Measurements from ENCODE around the gene DYNLT4.

- TF ChIP-seq EZH2phosphoT487 (IDR thresholded peaks at IDR 0.05; ENCODE audit: insufficient read depth, low read depth), result no peak
- no peak for TF ChIP-seq EZH2 (IDR thresholded peaks at IDR 0.05; ENCODE audit: insufficient read depth, poor library complexity, severe bottlenecking)
Measured at GRCh38 chr1:44783697-44784093, 23.5 kb downstream of the DYNLT4 start.

All from GM23248 (cell line).